GM18508 (cell line): Measurements from ENCODE around the gene RNF10.
"Not testable (repeated sequence)": the region's sequence is repeated elsewhere in the genome, so short reads cannot be mapped to it uniquely, and the experiment has no call there.

Experiments used
- ATAC-seq: cut with Tn5 transposase; IDR thresholded peaks from one replicate; pipeline ENCODE4 v1.9.1; 2021; ENCODE audit warnings: moderate number of reproducible peaks; ENCODE audit not compliant: insufficient read depth, unreplicated experiment

Gene RNF10

GRCh38 chr12:120599672-120600552, 65.8 kb downstream of the RNF10 start:
- ATAC-seq: no peak

- not testable (repeated sequence) for ATAC-seq
These were observed 68.3 kb downstream of the RNF10 start for GRCh38 chr12:120602416-120602815.

GRCh38 chr12:120610560-120610959, 76.4 kb downstream of the RNF10 start:
- no peak for ATAC-seq

GRCh38 chr12:120611534-120611933, 77.4 kb downstream of the RNF10 start:
- not testable (repeated sequence) for ATAC-seq

- ATAC-seq: no peak
These were observed 80.7 kb downstream of the RNF10 start for GRCh38 chr12:120614848-120615247.

GRCh38 chr12:120617193-120617592, 83.0 kb downstream of the RNF10 start:
- not testable (repeated sequence) for ATAC-seq

- ATAC-seq: not testable (repeated sequence)
These were observed 83.6 kb downstream of the RNF10 start for GRCh38 chr12:120617767-120618166.

- no peak for ATAC-seq
These were observed 84.9 kb downstream of the RNF10 start for GRCh38 chr12:120618954-120619615.

GRCh38 chr12:120620624-120621023, 86.5 kb downstream of the RNF10 start:
- ATAC-seq: no peak

GRCh38 chr12:120625557-120626419, 91.6 kb downstream of the RNF10 start:
- ATAC-seq: no peak
